Skeletal muscle satellite cell (primary cell): ENCODE measurements around the gene MFSD6.
A peak's percentile ranks its signal among the peaks of the same experiment; 100 is the strongest.

Experiments
- H3K27me3 ChIP-seq: 2 replicates; pipeline ENCODE4 v1.7.0; 2013; ENCODE audit warnings: low read length; ENCODE audit not compliant: control insufficient read depth, insufficient read depth
- H3K36me3 ChIP-seq: 2 replicates; pipeline ENCODE4 v1.7.0; 2013; ENCODE audit warnings: mild to moderate bottlenecking, control low read depth, low read length; ENCODE audit not compliant: insufficient read depth
- H3K4me1 ChIP-seq: 2 replicates; pipeline ENCODE4 v1.7.0; 2013; ENCODE audit warnings: low read length; ENCODE audit not compliant: control insufficient read depth, insufficient read depth
- H3K4me2 ChIP-seq: 2 replicates; pipeline ENCODE4 v1.7.0; 2013; ENCODE audit warnings: mild to moderate bottlenecking, low read length
- H3K4me3 ChIP-seq: 2 replicates; pipeline ENCODE4 v1.7.0; 2013; ENCODE audit warnings: low read length
- H3K9ac ChIP-seq: 2 replicates; pipeline ENCODE4 v1.7.0; 2013; ENCODE audit warnings: mild to moderate bottlenecking, low read depth, low read length, moderate library complexity
- H3K9me3 ChIP-seq: replicated peaks from 2 replicates; pipeline ENCODE4 v1.7.0; 2013; ENCODE audit warnings: mild to moderate bottlenecking, control low read depth, low read length

MFSD6 gene

GRCh38 chr2:190528521-190529001, 120.4 kb downstream of the MFSD6 start:
- Histone ChIP-seq H3K4me2 (no peak overlapping the region), H3K9ac (no peak overlapping the region), H3K4me3 (no peak overlapping the region), H3K9me3 (no peaks in the 10 kb centered on the region), H3K4me1 (peaks cover 2% of the 10 kb centered on the region), H3K36me3 (no peaks in the 10 kb centered on the region), H3K27me3 (no peaks in the 10 kb centered on the region)

- Histone ChIP-seq H3K27me3 (no peaks in the 10 kb centered on the region), H3K36me3 (no peaks in the 10 kb centered on the region), H3K9me3 (no peaks in the 10 kb centered on the region), H3K4me2 (no peak overlapping the region), H3K4me1 (peaks cover 7% of the 10 kb centered on the region), H3K4me3 (no peak overlapping the region), H3K9ac (no peak overlapping the region)
These were observed 121.5 kb downstream of the MFSD6 start for GRCh38 chr2:190529486-190530247.

- Histone ChIP-seq H3K4me1 (peaks cover 7% of the 10 kb centered on the region), H3K9me3 (no peaks in the 10 kb centered on the region)
These were observed 122.2 kb downstream of the MFSD6 start for GRCh38 chr2:190530248-190530900.

GRCh38 chr2:190532581-190532980, 124.4 kb downstream of the MFSD6 start:
- Histone ChIP-seq H3K9ac (no peak overlapping the region), H3K4me3 (no peak overlapping the region), H3K27me3 (no peaks in the 10 kb centered on the region), H3K36me3 (peaks cover 3% of the 10 kb centered on the region), H3K4me1 (peaks cover 10% of the 10 kb centered on the region), H3K9me3 (no peaks in the 10 kb centered on the region), H3K4me2 (peak overlapping the region; percentile 14)

More at GRCh38 chr2:190530248-190530900, 122.2 kb downstream of the MFSD6 start:
- Histone ChIP-seq H3K4me2 (no peak overlapping the region), H3K4me3 (no peak overlapping the region), H3K9ac (no peak overlapping the region), H3K27me3 (no peaks in the 10 kb centered on the region), H3K36me3 (no peaks in the 10 kb centered on the region)

GRCh38 chr2:190533175-190533967, 125.2 kb downstream of the MFSD6 start:
- peaks cover 10% of the 10 kb centered on the region for H3K4me1 ChIP-seq
- H3K9ac ChIP-seq = peak overlapping the region; percentile 91
- H3K36me3 ChIP-seq = peaks cover 3% of the 10 kb centered on the region
- H3K4me2 ChIP-seq = peak overlapping the region; percentile 85
- H3K27me3 ChIP-seq = no peaks in the 10 kb centered on the region
- H3K4me3 ChIP-seq = peak overlapping the region; percentile 69
- H3K9me3 ChIP-seq = no peaks in the 10 kb centered on the region

GRCh38 chr2:190533968-190534309, 125.8 kb downstream of the MFSD6 start:
- Histone ChIP-seq H3K9me3 (no peaks in the 10 kb centered on the region), H3K4me2 (peak overlapping the region; percentile 85), H3K27me3 (no peaks in the 10 kb centered on the region), H3K9ac (peak overlapping the region; percentile 91), H3K4me3 (peak overlapping the region; percentile 69), H3K36me3 (peaks cover 3% of the 10 kb centered on the region), H3K4me1 (peaks cover 10% of the 10 kb centered on the region)

- H3K9me3 ChIP-seq = no peaks in the 10 kb centered on the region
- peaks cover 3% of the 10 kb centered on the region for H3K36me3 ChIP-seq
These were observed 126.4 kb downstream of the MFSD6 start, which contains the start of gene NEMP2 for GRCh38 chr2:190534310-190535120. Gene NEMP2 (minus strand): TSS chr2:190534722. CDS start chr2:190534655, 67 bp downstream.

GRCh38 chr2:190535121-190535439, 126.9 kb downstream of the MFSD6 start:
- peaks cover 3% of the 10 kb centered on the region for H3K36me3 ChIP-seq
- peaks cover 3% of the 10 kb centered on the region for H3K9me3 ChIP-seq
- H3K4me1 ChIP-seq = peaks cover 10% of the 10 kb centered on the region
- H3K27me3 ChIP-seq = no peaks in the 10 kb centered on the region
- peak overlapping the region; percentile 91 for H3K9ac ChIP-seq
- H3K4me3 ChIP-seq = peak overlapping the region; percentile 69
- peak overlapping the region; percentile 85 for H3K4me2 ChIP-seq

More at GRCh38 chr2:190534310-190535120, 126.4 kb downstream of the MFSD6 start, which contains the start of gene NEMP2:
- peak within 1 kb of the TSS; percentile 85 for H3K4me2 ChIP-seq
- H3K4me1 ChIP-seq = peaks cover 10% of the 10 kb centered on the region
- no peaks in the 10 kb centered on the region for H3K27me3 ChIP-seq
- peak within 1 kb of the TSS; percentile 91 for H3K9ac ChIP-seq
- peak within 1 kb of the TSS; percentile 69 for H3K4me3 ChIP-seq

- Histone ChIP-seq H3K36me3 (peaks cover 3% of the 10 kb centered on the region), H3K9ac (peak overlapping the region; percentile 91), H3K27me3 (no peaks in the 10 kb centered on the region), H3K4me2 (peak overlapping the region; percentile 85), H3K4me1 (peaks cover 10% of the 10 kb centered on the region), H3K4me3 (peak overlapping the region; percentile 69), H3K9me3 (peaks cover 8% of the 10 kb centered on the region)
These were observed 127.4 kb downstream of the MFSD6 start for GRCh38 chr2:190535586-190535985.

- no peak overlapping the region for H3K4me3 ChIP-seq
- peaks cover 9% of the 10 kb centered on the region for H3K9me3 ChIP-seq
- H3K9ac ChIP-seq = no peak overlapping the region
- H3K4me2 ChIP-seq = no peak overlapping the region
- no peaks in the 10 kb centered on the region for H3K27me3 ChIP-seq
- peaks cover 3% of the 10 kb centered on the region for H3K36me3 ChIP-seq
- peaks cover 10% of the 10 kb centered on the region for H3K4me1 ChIP-seq
These were observed 129.6 kb downstream of the MFSD6 start for GRCh38 chr2:190537765-190538164.
